HEK293 (cell line): Measurements from ENCODE around the gene ERAP2.

Experiments
- GLI4 ChIP-seq: fragments of 450-650 bp; formaldehyde crosslinking; IDR thresholded peaks from 2 replicates; pipeline ENCODE4 v1.5.1; 2016; ENCODE audit warnings: missing biosample characterization, missing genetic modification characterization
- KLF1 ChIP-seq: fragments of 450-650 bp; formaldehyde crosslinking; IDR thresholded peaks from 2 replicates; pipeline ENCODE4 v1.5.1; 2016; ENCODE audit warnings: missing biosample characterization, missing genetic modification characterization
- YY1 ChIP-seq: fragments of 450-650 bp; formaldehyde crosslinking; IDR thresholded peaks from 2 replicates; pipeline ENCODE4 v1.5.1; 2018; ENCODE audit warnings: missing biosample characterization, missing genetic modification characterization
- ZFP3 ChIP-seq: fragments of 450-650 bp; formaldehyde crosslinking; IDR thresholded peaks from 2 replicates; pipeline ENCODE4 v1.5.1; 2016; ENCODE audit warnings: low read depth, missing biosample characterization, missing genetic modification characterization
- ZNF302 ChIP-seq: fragments of 450-650 bp; formaldehyde crosslinking; IDR thresholded peaks from 2 replicates; pipeline ENCODE4 v1.5.1; 2016; ENCODE audit warnings: missing biosample characterization, missing genetic modification characterization, low read depth
- ZNF624 ChIP-seq: fragments of 450-650 bp; formaldehyde crosslinking; IDR thresholded peaks from 2 replicates; pipeline ENCODE4 v1.5.1; 2017; ENCODE audit warnings: missing biosample characterization, missing genetic modification characterization
- ZNF701 ChIP-seq: fragments of 450-650 bp; formaldehyde crosslinking; IDR thresholded peaks from 2 replicates; pipeline ENCODE4 v1.5.1; 2016; ENCODE audit warnings: missing biosample characterization, missing genetic modification characterization
- TF ChIP-seq, protein P1 (sequence below): sonication (generic); formaldehyde crosslinking; IDR thresholded peaks from 2 replicates; pipeline ENCODE4 v1.8.1; 2022; ENCODE audit warnings: mild to moderate bottlenecking, moderate library complexity, missing genetic modification reagents
- TF ChIP-seq, protein P2 (sequence below): fragments of 450-650 bp; formaldehyde crosslinking; IDR thresholded peaks from 2 replicates; pipeline ENCODE4 v1.5.1; 2016; ENCODE audit warnings: missing biosample characterization, missing genetic modification characterization
- TF ChIP-seq, protein P3 (sequence below): fragments of 450-650 bp; formaldehyde crosslinking; IDR thresholded peaks from 2 replicates; pipeline ENCODE4 v1.5.1; 2016; ENCODE audit warnings: missing biosample characterization, missing genetic modification characterization
- TF ChIP-seq, protein P4 (sequence below): fragments of 450-650 bp; formaldehyde crosslinking; conservative IDR thresholded peaks from 2 replicates; pipeline ENCODE4 v1.5.1; 2016; ENCODE audit warnings: low read depth, missing biosample characterization, missing genetic modification characterization
- TF ChIP-seq, protein P5 (sequence below): fragments of 450-650 bp; formaldehyde crosslinking; IDR thresholded peaks from 2 replicates; pipeline ENCODE4 v1.5.1; 2016; ENCODE audit warnings: missing biosample characterization, missing genetic modification characterization

DNA sequence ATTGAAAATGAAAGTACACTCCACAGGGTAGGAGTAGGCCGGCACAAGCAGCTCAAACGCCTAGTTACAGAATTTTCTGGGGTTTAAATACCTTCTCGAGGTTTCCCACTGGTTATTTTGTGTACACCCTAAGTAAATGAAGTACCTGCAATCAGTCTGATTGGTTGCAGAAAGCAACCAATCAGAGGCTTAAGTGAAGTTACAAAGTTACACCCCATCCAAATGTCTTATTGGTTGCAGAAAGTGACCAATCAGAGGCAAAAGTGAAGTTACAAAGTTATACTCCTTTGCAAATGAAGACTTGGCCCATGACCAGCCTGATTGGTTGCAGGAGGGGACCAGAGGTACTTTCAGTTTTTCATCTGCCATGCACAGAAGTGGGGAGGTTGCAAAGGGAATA, 33.2 kb upstream of the ERAP2 start:
- TF ChIP-seq, protein P1, sequence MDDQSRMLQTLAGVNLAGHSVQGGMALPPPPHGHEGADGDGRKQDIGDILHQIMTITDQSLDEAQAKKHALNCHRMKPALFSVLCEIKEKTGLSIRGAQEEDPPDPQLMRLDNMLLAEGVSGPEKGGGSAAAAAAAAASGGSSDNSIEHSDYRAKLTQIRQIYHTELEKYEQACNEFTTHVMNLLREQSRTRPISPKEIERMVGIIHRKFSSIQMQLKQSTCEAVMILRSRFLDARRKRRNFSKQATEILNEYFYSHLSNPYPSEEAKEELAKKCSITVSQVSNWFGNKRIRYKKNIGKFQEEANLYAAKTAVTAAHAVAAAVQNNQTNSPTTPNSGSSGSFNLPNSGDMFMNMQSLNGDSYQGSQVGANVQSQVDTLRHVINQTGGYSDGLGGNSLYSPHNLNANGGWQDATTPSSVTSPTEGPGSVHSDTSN (CRISPR knock-in tag) = no peak
- no peak for TF ChIP-seq KLF1 (tag by site-specific recombination)
- TF ChIP-seq YY1 (tag by site-specific recombination) = no peak
- TF ChIP-seq GLI4 = no peak
- TF ChIP-seq, protein P2, sequence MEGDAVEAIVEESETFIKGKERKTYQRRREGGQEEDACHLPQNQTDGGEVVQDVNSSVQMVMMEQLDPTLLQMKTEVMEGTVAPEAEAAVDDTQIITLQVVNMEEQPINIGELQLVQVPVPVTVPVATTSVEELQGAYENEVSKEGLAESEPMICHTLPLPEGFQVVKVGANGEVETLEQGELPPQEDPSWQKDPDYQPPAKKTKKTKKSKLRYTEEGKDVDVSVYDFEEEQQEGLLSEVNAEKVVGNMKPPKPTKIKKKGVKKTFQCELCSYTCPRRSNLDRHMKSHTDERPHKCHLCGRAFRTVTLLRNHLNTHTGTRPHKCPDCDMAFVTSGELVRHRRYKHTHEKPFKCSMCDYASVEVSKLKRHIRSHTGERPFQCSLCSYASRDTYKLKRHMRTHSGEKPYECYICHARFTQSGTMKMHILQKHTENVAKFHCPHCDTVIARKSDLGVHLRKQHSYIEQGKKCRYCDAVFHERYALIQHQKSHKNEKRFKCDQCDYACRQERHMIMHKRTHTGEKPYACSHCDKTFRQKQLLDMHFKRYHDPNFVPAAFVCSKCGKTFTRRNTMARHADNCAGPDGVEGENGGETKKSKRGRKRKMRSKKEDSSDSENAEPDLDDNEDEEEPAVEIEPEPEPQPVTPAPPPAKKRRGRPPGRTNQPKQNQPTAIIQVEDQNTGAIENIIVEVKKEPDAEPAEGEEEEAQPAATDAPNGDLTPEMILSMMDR = no peak
- TF ChIP-seq ZNF302 (tag by site-specific recombination) = no peak
- TF ChIP-seq ZNF624 = no peak
- TF ChIP-seq, protein P3, sequence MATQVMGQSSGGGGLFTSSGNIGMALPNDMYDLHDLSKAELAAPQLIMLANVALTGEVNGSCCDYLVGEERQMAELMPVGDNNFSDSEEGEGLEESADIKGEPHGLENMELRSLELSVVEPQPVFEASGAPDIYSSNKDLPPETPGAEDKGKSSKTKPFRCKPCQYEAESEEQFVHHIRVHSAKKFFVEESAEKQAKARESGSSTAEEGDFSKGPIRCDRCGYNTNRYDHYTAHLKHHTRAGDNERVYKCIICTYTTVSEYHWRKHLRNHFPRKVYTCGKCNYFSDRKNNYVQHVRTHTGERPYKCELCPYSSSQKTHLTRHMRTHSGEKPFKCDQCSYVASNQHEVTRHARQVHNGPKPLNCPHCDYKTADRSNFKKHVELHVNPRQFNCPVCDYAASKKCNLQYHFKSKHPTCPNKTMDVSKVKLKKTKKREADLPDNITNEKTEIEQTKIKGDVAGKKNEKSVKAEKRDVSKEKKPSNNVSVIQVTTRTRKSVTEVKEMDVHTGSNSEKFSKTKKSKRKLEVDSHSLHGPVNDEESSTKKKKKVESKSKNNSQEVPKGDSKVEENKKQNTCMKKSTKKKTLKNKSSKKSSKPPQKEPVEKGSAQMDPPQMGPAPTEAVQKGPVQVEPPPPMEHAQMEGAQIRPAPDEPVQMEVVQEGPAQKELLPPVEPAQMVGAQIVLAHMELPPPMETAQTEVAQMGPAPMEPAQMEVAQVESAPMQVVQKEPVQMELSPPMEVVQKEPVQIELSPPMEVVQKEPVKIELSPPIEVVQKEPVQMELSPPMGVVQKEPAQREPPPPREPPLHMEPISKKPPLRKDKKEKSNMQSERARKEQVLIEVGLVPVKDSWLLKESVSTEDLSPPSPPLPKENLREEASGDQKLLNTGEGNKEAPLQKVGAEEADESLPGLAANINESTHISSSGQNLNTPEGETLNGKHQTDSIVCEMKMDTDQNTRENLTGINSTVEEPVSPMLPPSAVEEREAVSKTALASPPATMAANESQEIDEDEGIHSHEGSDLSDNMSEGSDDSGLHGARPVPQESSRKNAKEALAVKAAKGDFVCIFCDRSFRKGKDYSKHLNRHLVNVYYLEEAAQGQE (tag by site-specific recombination) = no peak
- TF ChIP-seq, protein P4, sequence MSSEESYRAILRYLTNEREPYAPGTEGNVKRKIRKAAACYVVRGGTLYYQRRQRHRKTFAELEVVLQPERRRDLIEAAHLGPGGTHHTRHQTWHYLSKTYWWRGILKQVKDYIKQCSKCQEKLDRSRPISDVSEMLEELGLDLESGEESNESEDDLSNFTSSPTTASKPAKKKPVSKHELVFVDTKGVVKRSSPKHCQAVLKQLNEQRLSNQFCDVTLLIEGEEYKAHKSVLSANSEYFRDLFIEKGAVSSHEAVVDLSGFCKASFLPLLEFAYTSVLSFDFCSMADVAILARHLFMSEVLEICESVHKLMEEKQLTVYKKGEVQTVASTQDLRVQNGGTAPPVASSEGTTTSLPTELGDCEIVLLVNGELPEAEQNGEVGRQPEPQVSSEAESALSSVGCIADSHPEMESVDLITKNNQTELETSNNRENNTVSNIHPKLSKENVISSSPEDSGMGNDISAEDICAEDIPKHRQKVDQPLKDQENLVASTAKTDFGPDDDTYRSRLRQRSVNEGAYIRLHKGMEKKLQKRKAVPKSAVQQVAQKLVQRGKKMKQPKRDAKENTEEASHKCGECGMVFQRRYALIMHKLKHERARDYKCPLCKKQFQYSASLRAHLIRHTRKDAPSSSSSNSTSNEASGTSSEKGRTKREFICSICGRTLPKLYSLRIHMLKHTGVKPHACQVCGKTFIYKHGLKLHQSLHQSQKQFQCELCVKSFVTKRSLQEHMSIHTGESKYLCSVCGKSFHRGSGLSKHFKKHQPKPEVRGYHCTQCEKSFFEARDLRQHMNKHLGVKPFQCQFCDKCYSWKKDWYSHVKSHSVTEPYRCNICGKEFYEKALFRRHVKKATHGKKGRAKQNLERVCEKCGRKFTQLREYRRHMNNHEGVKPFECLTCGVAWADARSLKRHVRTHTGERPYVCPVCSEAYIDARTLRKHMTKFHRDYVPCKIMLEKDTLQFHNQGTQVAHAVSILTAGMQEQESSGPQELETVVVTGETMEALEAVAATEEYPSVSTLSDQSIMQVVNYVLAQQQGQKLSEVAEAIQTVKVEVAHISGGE = no peak
- no peak for TF ChIP-seq ZNF701 (tag by site-specific recombination)
- TF ChIP-seq, protein P5, sequence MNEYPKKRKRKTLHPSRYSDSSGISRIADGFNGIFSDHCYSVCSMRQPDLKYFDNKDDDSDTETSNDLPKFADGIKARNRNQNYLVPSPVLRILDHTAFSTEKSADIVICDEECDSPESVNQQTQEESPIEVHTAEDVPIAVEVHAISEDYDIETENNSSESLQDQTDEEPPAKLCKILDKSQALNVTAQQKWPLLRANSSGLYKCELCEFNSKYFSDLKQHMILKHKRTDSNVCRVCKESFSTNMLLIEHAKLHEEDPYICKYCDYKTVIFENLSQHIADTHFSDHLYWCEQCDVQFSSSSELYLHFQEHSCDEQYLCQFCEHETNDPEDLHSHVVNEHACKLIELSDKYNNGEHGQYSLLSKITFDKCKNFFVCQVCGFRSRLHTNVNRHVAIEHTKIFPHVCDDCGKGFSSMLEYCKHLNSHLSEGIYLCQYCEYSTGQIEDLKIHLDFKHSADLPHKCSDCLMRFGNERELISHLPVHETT = no peak
- TF ChIP-seq ZFP3 (tag by site-specific recombination) = no peak
